Dedifferentiated amniotic fluid mesenchymal stem cell (primary cell): ENCODE measurements around the gene WNK2.

Experiments used
- DNase-seq: peaks from one replicate; pipeline ENCODE4 v3.0.0-alpha.2; 2016; ENCODE audit errors: extremely low spot score

Gene WNK2

GRCh38 chr9:93218671-93219420 lies 34.9 kb downstream of the WNK2 start:
- DNase-seq, result no peak

DNA sequence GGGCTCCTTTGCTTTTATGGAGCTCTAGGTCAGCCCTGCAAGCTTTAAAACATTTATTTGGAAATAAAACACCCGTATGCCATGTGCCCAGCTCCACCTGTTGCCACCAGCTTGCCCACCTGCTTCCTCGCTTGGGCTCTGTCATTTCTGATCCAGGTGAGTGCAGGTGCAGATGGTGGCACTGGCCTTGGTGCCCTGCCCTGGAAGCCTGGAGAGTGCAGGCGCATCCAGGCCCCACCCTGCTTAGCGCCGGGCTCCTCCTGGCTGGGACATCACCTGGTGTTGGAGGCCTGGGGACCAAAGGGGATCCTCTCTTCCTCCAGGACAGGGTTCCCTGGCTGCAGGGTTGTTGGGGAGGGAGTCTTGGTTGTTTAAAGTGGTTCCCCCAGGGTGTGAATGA lies 35.8 kb downstream of the WNK2 start:
- no peak for DNase-seq

- DNase-seq, result no peak
Measured at GRCh38 chr9:93220627-93221026, 36.7 kb downstream of the WNK2 start.

GRCh38 chr9:93221044-93221443 lies 37.1 kb downstream of the WNK2 start:
- no peak for DNase-seq

GRCh38 chr9:93222890-93223259 lies 38.9 kb downstream of the WNK2 start:
- no peak for DNase-seq

GRCh38 chr9:93223260-93224180 lies 39.6 kb downstream of the WNK2 start:
- DNase-seq, result peak; percentile 86

GRCh38 chr9:93224591-93224990 lies 40.7 kb downstream of the WNK2 start:
- DNase-seq, result no peak

- DNase-seq, result no peak
Measured at GRCh38 chr9:93225417-93225816, 41.5 kb downstream of the WNK2 start.

- DNase-seq, result no peak
Measured at GRCh38 chr9:93225892-93226291, 42.0 kb downstream of the WNK2 start.

DNA sequence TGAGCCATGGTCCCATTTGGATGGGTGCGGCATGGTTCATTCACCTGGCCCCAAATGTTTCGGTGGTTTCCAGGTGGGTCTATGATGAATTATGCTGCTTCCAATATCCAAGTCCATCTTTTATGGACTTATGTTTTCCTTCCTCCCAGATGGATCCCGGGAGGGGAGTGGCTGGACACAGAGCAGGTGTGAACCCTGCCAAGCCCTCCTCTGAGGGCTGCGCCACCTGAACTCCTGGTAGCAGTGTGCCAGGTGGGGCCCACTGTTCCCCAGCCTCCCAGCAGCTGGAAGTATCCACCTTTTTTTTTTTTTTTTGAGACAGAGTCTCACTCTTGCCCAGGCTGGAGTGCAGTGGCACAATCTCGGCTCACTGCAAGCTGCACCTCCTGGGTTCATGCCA lies 42.9 kb downstream of the WNK2 start:
- no peak for DNase-seq

GRCh38 chr9:93228030-93228429 lies 44.1 kb downstream of the WNK2 start:
- DNase-seq, result no peak

- no peak for DNase-seq
Measured at GRCh38 chr9:93228453-93228852, 44.5 kb downstream of the WNK2 start.

DNA sequence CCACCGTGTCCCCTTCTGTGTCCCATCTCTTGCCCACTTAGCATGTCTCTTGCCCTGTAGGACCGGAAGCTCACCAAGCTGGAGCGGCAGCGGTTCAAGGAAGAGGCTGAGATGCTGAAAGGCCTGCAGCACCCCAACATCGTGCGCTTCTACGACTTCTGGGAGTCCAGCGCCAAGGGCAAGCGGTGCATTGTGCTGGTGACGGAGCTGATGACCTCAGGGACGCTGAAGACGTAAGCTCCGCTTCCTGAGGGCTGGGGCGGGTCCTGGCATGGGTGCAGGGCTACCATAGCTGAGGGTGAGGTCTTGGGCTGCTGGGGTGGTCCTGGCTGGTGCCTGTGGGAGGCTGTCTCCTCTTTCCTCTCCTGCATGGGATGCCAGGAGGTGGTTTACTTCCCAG lies 45.7 kb downstream of the WNK2 start:
- no peak for DNase-seq

DNA sequence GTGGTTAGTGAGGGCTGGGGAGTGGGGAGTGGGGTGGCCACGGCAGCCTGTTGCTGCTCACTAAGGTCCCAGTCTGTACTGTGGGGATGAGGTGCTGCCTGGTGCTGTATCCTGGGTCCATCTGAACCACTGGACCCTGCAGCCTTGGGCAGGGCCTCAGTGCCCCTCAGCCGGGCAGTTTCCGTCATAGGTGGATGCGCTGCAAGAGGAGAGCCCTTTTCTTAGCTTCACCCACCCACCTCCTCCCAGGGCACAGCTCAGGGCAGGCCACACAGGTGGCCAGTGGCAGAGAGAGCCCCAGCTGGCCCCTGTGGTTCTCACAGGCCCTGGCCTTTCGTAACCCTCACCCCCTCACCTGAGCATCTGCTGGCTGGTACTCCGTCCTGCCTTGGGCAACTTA lies 46.2 kb downstream of the WNK2 start:
- DNase-seq, result no peak

DNA sequence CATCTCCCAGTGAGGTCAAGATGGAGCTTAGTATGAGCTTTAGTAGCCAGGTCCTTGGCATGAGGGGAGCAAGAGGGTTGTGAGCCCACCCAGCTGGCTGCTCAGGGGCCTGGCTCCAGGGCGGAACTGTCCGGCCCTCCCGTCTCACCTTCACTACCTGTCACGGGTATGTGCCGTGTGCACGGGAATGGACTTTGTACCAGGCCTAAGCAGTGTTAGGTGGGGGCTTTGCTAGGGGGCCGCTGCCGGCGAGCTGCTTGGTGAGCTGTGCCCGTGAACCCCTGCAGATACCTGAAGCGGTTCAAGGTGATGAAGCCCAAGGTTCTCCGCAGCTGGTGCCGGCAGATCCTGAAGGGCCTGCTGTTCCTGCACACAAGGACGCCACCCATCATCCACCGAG lies 46.7 kb downstream of the WNK2 start:
- DNase-seq, result no peak

- no peak for DNase-seq
Measured at GRCh38 chr9:93231121-93231694, 47.3 kb downstream of the WNK2 start.

GRCh38 chr9:93231716-93232115 lies 47.8 kb downstream of the WNK2 start:
- DNase-seq, result no peak

DNA sequence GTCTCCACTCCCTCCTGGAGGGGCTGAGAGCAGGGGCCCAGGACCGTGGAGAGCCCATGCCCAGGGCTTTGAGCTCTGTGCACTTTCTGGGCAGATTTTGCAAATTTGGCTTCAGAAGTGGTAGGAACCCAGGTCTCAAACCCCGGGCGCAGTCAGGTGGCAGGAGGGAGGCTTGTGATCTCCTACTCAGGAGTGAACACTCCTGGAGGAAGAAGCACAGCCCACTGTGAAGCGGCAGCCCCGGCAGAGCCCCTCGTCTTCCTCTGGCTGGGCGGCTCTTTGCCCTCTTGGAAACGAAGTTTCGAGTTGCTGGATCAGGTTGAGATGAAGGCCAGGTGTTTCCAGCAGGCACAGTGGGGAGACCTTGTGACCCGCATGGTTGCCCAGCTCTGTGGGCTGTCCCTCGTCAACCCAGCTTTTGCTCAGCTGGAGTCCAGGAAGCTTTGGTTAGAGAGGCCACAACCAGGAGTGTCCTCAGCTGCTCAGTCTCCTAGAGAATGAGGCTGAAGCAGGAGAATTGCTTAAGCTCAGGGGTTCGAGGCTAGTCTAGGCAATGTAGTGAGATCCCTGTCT lies 48.5 kb downstream of the WNK2 start:
- DNase-seq, result no peak

- DNase-seq, result no peak
Measured at GRCh38 chr9:93233033-93233432, 49.1 kb downstream of the WNK2 start.

GRCh38 chr9:93234600-93234999 lies 50.7 kb downstream of the WNK2 start:
- no peak for DNase-seq

GRCh38 chr9:93235300-93235960 lies 51.5 kb downstream of the WNK2 start:
- no peak for DNase-seq
